Nucleus accumbens (tissue), 56 donors: ENCODE results near the gene HSPA2.
"Not testable (repeated sequence)": the region's sequence is repeated elsewhere in the genome, so short reads cannot be mapped to it uniquely, and the experiment has no call there.

Source experiments
- DNase-seq, 56 donors: peaks; one replicate each; lab custom pipeline; 2025; lab: John Stamatoyannopoulos, UW

Gene HSPA2

GRCh38 chr14:64510825-64511671 is 29.5 kb upstream of the HSPA2 start:
- peak in 42 of 56 donors; percentile 5 to 83 (median 38) for DNase-seq

DNA sequence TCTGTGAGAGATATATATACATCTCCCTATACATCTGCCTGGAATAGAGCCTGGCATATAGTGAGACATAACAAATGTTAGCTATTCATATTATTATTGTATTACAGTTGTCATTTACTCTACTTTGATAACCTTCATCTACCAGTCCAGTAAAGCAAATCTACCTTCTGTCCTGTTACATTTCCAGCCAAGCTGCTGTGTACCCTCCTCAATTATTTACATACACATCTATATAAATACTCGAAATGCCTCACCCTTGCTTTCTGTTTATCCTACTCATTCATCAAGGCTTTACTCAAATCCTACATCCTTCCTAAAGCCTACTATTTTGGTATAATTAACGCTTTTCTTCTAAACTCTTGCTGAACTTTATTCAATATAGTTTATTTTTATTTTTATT is 27.3 kb upstream of the HSPA2 start:
- DNase-seq = no peak

DNA sequence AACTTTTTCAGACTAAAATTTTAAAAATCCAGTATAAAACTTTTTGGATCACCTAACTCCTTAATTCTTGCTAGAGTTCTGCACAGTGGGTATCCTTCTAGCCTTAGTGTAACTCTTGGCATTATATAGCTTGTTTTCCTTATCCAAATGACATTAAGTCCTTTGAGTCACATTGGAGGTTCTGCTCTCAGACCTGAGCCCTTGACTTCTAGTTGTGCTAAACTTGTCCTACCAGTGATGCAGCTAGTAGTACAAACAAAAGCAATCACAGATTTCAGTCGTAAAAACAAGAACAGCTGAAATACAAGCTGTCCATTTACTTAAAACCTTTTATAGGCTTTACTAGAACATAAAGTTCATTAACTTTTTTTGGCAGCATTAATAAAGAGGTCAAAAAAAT is 25.5 kb upstream of the HSPA2 start:
- no peak for DNase-seq

DNA sequence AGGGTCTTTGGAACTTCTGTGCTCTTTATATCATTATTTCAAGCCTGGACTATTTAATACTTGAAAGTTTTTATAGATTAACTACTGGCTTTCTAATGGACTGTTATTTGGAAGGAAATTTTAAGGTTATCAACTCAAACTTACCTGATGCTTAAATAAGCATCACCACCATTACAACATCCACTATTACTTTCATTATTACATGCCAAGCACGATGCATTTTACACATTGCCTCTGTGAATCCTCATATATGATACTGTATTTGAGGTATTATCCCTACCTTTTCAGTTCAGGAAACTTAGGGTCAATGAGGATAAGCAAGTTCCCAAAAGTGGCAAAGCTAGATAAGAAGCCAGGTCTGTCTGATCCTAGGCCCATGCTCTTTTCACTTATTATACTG is 23.6 kb upstream of the HSPA2 start:
- no peak for DNase-seq

GRCh38 chr14:64517667-64518066 is 22.9 kb upstream of the HSPA2 start:
- not testable (repeated sequence) for DNase-seq

DNA sequence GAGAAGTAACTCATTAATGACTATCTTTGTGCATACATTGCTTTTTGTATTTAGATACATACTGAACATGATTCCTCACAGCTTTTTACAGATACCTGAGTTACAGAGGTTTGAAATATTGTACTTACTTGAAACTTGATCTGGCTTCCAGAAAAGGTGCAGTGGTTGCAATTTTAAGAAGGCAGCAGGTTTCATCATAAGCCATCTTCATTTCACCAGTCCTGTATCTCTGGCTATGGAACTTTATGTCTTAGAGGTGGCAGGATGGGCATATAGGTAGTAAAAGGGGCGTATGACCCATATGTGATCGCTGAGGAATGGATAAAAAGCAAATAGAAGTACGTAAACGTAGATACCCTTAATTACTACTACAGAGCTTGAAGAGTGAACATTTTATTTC is 22.3 kb upstream of the HSPA2 start:
- DNase-seq = no peak

DNA sequence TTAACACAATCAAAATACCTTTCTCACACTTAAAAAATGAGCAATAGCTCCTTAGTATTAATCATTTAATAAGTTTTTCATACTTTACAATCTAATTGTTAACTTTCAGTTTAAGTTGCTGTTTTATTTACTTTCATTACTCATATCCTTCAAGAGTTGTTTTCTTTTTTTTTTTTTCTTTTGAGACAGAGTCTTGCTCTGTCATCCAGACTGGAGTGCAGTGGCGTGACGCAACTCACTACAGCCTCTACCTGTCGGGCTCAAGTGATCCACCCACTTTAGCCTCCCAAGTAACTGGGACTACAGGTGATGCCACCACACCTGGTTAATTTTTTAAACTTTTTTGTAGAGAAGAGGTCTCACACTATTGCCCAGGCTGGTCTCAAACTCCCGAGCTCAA is 19.8 kb upstream of the HSPA2 start:
- no peak for DNase-seq

DNA sequence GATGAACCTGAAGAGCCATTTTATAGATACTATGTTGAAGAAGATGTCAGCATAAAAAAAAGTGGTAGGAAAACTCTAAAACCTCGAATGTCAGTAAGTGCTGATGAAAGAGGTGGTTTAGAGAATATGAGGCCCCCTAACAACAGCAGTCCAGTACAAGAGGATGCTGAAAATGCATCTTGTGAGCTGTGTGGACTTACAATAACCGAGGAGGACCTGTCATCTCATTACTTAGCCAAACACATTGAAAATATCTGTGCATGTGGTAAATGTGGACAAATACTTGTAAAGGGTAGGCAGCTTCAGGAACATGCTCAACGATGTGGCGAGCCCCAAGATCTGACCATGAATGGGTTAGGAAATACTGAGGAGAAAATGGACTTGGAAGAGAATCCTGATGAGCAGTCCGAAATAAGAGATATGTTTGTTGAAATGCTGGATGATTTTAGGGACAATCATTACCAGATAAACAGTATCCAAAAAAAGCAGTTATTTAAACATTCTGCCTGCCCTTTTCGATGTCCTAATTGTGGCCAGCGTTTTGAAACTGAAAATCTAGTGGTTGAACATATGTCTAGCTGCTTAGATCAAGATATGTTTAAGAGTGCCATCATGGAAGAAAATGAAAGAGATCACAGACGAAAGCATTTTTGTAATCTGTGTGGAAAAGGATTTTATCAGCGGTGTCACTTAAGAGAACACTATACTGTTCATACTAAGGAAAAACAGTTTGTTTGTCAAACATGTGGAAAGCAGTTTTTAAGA is 17.8 kb upstream of the HSPA2 start:
- DNase-seq = no peak

GRCh38 chr14:64525354-64525753 is 15.2 kb upstream of the HSPA2 start:
- DNase-seq = no peak

DNA sequence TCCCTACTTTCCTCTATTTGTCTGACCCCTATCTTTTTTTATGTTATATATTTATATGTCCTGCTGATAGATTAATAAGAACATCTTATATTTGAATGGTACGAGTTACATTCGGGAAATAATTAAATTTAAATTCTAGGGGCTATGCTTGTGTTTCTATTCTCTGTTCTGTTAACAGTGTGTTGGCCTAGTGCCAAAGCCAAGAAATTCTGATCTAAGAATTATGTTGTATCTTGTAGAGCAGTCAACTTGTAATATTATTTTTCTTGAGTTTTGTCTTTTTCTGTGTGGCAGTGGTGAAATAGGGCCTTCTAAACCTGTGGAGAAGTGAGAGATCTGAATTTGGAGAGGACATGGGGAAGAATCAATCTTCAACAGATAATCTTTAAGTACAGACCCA is 9.0 kb upstream of the HSPA2 start:
- no peak for DNase-seq

GRCh38 chr14:64536488-64537245 is 3.9 kb upstream of the HSPA2 start:
- no peak for DNase-seq

- DNase-seq = peak in 27 of 56 donors; percentile 17 to 72 (median 46)
Measured at GRCh38 chr14:64541261-64541971, 875 bp downstream of the HSPA2 start.

GRCh38 chr14:64541972-64542835 is 1.7 kb downstream of the HSPA2 start:
- peak in 7 of 56 donors; percentile 10 to 51 (median 29) for DNase-seq

- DNase-seq = no peak
Measured at GRCh38 chr14:64542836-64543201, 2.3 kb downstream of the HSPA2 start.

- DNase-seq = no peak
Measured at GRCh38 chr14:64544607-64545312, 4.2 kb downstream of the HSPA2 start.

- DNase-seq = no peak
Measured at GRCh38 chr14:64549016-64549415, 8.5 kb downstream of the HSPA2 start.

DNA sequence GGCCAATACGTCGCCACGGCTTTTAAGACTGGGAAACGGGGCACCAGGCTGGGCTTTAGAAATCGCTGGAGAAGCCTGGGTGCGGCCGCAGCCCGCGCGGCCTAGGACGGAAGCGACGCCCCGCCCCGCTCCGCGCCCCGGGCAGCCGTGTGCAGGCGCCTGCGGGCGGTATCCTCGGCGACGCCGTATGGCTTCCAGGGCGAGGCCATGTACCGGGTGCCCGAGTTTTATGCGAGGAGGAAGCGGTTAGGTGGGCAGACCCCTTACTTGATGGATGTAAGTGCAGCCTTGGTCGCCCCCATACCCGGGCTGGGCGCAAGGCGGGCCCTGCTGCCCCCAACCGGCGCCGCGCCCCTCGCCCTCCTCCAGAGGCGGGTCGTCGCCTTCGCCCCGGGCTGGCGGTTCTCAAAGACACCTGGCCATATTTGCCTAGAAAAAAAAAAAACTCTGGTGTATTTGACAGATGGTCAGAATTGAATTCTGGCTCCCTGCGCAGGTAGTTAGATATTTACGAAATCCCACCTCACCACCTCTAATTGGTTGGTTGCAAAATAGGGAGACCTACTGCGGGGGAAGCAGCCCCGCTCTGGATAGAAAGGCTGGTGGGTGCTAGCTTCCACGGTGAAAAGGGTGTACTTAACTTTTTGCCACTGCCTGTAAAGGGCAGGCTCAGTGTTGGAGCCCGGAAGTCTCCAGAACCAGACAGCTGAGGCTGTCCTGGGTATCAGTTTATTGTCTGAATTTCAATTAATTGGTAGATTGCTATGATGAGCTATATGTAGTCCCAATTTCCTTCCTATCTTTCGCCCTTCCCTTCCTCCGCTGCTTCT is 9.5 kb downstream of the HSPA2 start, which contains the start of gene PPP1R36:
Gene PPP1R36, plus strand, starts transcription at position 171 of the 830 bp plus-strand sequence. Its CDS starts 37 bp downstream, at position 208.
- DNase-seq = peak in 6 of 56 donors; percentile 15 to 35 (median 28)
